ENCODE measurements around the gene RASGEF1C. TPM values are rescaled to one million over a fixed set of nuclear protein-coding genes. Genes with fewer than 3 reads are reported as not detected.

The RASGEF1C gene
- total RNA-seq, 2 donors from 2014 or later, result not detected

- Histone ChIP-seq H3K4me3 (no peak overlapping the region), H3K4me1 (ENCODE audit: control insufficient read depth in 1 of 2, low read depth in 2 of 2) (peaks cover 13 to 22% of the 10 kb centered on the region in 2 donors)
- DNase-seq (ENCODE audit: low spot score), result no peak
These were observed 155.9 kb downstream of the RASGEF1C start for GRCh38 chr5:180053061-180053602.

GRCh38 chr5:180052211-180052818 is 156.7 kb downstream of the RASGEF1C start:
- no peaks in the 10 kb centered on the region for H3K27me3 ChIP-seq (replicated peaks; ENCODE audit: insufficient read depth)
- H3K4me3 ChIP-seq, result no peak overlapping the region
- ATAC-seq (ENCODE audit: insufficient number of reproducible peaks, low FRiP score, low read depth), result no peak
- H3K4me1 ChIP-seq (ENCODE audit: control insufficient read depth in 1 of 2, low read depth in 2 of 2), result peaks cover 20 to 30% of the 10 kb centered on the region in 2 donors
- TF ChIP-seq CTCF (IDR thresholded peaks at IDR 0.05), result no peak
- no peaks in the 10 kb centered on the region for H3K9me3 ChIP-seq
- no peaks in the 10 kb centered on the region for H3K36me3 ChIP-seq
- DNase-seq (ENCODE audit: low spot score), result no peak
- no peak overlapping the region for H3K27ac ChIP-seq

More at GRCh38 chr5:180053061-180053602, 155.9 kb downstream of the RASGEF1C start:
- ATAC-seq (ENCODE audit: insufficient number of reproducible peaks, low FRiP score, low read depth), result no peak
- no peaks in the 10 kb centered on the region for H3K36me3 ChIP-seq
- H3K27me3 ChIP-seq (replicated peaks; ENCODE audit: insufficient read depth), result no peaks in the 10 kb centered on the region
- H3K9me3 ChIP-seq, result no peaks in the 10 kb centered on the region
- H3K27ac ChIP-seq, result no peak overlapping the region
- TF ChIP-seq CTCF (IDR thresholded peaks at IDR 0.05), result no peak

Other genes with a start within 250 kb of the RASGEF1C start
- 100 to 1,000 TPM in 1 of 2 donors, 10 to 100 TPM in 1; 83.9 to 151 TPM for gene RNF130, start 137.5 kb downstream of the RASGEF1C start, total RNA-seq
- 10 to 100 TPM; 16.1 to 26.8 TPM for gene MAPK9, start 82.9 kb upstream of the RASGEF1C start, total RNA-seq
- gene GFPT2, start 144.1 kb upstream of the RASGEF1C start, total RNA-seq, result 100 to 1,000 TPM in 1 of 2 donors, 10 to 100 TPM in 1; 32.1 to 136 TPM